Measurements from ENCODE around the gene CFAP107.

Gene CFAP107

DNA sequence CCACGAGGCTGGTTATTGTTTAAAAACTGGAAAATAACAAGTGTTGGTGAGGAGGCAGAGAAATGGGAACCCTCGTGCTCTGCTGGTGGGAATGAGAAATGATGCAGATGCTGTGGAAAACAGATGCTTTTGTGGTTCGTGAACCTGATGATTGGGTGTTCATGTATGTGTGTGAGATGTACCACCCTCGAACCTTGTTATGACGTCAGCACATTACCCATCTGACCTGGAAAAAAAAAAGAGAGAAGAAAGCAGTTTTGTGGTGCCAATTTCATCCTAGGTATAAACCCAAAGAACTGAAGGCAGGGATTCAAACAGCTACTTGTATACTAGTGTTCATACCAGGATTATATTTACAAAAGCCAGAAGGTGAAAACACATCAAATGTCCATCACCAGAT is 6.4 kb upstream of the CFAP107 start:
- no peak overlapping the region for H3K4me3 ChIP-seq (replicated peaks; ENCODE audit: low read depth, low read length)
- DNase-seq (ENCODE audit: low read depth): no peak
- TF ChIP-seq, protein P1, sequence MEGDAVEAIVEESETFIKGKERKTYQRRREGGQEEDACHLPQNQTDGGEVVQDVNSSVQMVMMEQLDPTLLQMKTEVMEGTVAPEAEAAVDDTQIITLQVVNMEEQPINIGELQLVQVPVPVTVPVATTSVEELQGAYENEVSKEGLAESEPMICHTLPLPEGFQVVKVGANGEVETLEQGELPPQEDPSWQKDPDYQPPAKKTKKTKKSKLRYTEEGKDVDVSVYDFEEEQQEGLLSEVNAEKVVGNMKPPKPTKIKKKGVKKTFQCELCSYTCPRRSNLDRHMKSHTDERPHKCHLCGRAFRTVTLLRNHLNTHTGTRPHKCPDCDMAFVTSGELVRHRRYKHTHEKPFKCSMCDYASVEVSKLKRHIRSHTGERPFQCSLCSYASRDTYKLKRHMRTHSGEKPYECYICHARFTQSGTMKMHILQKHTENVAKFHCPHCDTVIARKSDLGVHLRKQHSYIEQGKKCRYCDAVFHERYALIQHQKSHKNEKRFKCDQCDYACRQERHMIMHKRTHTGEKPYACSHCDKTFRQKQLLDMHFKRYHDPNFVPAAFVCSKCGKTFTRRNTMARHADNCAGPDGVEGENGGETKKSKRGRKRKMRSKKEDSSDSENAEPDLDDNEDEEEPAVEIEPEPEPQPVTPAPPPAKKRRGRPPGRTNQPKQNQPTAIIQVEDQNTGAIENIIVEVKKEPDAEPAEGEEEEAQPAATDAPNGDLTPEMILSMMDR (IDR thresholded peaks at IDR 0.05; ENCODE audit: low read length, missing control alignments): no peak

DNA sequence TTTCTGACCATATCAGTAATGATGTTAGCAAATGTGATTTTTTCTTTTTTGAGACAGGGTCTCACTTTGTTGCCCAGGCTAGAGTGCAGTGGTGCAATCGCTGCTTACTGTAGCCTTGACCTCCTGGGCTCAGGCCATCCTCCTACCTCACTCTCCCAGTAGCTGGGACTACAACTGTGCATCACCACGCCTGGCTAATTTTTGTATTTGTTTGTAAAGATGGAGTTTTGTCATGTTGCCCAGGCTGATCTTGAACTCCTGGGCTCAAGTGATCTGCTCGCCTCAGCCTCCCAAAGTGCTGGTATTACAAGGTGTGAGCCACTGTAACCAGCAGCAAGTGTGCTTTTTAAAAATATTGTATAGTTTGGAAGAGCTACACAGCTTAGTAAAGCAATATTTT is 4.1 kb upstream of the CFAP107 start:
- TF ChIP-seq, protein P1 (IDR thresholded peaks at IDR 0.05; ENCODE audit: low read length, missing control alignments): no peak
- DNase-seq (ENCODE audit: low read depth): no peak
- H3K4me3 ChIP-seq (replicated peaks; ENCODE audit: low read depth, low read length): no peak overlapping the region

DNA sequence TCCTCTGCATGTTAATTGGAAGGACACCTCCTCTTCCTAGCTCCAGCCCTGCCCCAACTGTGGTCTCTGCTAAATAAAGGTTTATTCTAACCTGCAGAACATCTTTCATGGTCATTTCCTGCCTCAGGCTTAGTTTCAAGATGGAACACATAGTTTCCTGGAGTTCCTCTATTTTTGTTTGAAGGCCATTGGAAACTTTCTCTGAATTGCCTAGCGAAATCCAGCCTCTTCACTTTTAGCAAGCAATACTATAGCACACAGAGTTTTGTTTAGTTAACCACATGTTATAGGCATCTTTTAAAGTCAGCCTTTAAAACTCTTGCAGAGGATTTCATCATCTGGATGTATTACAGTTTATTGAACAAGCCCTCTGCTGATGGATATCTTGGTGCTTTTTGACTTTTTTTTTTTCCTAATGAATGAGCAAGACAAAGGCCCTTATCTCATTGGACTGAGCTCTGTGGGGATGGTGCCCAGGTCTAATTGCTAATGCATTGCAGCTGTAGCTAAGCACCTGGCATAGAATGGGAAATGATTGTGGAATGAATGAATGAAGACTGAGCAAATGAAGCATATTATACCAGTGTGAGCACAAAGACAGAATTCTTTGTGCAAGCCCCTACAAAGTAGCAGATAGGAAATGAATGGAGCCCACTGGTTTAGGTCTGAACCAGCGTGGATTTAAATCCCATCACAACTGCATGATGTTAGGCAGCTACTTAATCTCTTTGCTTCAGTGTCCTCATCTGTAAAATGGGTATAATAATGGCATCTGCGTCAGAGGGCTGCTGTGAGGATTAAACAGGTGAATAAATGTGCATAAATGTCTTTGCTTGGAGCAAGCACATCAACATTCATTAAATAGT is 641 bp upstream of the CFAP107 start:
- no peak for DNase-seq (ENCODE audit: low read depth)
- TF ChIP-seq, protein P1 (IDR thresholded peaks at IDR 0.05; ENCODE audit: low read length, missing control alignments): no peak
- no peak overlapping the region for H3K4me3 ChIP-seq (replicated peaks; ENCODE audit: low read depth, low read length)

DNA sequence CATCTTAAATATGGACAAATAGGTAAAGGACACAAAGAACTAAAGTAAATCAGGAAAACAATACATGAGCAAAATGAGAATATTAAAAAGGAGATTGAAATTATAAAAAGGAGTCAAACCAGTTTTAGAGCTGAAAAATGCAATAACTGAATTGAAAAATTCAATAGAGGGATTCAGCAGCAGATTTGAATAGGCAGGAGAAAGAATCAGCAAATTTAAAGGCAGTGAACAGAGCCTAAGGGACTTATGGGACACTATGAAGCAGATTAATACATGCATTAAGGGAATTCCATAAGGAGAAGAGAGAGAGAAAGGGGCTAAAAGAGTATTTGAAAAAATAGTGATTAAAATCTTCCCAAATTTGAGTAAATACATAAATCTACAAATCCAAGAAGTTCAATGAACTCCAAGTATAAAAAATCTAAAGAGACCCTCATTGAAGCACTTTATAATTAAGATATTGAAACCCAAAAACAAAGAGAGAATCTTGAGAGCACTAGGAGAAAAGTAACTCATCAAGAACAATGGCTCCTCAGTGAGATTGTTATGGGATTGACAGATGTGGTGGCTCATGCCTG is 2.9 kb downstream of the CFAP107 start:
- TF ChIP-seq, protein P1 (IDR thresholded peaks at IDR 0.05; ENCODE audit: low read length, missing control alignments): no peak
- no peak for DNase-seq (ENCODE audit: low read depth)
- no peak overlapping the region for H3K4me3 ChIP-seq (replicated peaks; ENCODE audit: low read depth, low read length)

DNA sequence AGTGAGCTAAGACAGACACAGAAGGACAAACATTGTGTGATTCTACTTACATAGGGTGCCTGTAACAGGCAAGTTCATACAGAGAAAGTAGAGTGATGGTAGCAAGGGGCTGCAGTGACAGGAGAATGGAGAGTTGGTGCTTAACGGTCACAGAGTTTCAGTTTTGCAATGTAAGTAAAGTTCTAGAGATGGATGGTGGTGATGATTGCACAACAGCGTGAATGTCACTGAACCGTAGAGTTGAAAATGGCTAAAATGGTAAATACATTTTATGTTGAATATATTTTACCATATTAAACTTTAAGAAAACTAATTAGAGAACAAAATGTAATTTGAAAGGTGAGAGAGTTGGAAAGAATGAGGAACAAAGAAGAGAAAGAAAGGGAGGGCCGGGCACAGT is 8.7 kb downstream of the CFAP107 start:
- H3K4me3 ChIP-seq (replicated peaks; ENCODE audit: low read depth, low read length): no peak overlapping the region
- DNase-seq (ENCODE audit: low read depth): no peak
- TF ChIP-seq, protein P1 (IDR thresholded peaks at IDR 0.05; ENCODE audit: low read length, missing control alignments): no peak

DNA sequence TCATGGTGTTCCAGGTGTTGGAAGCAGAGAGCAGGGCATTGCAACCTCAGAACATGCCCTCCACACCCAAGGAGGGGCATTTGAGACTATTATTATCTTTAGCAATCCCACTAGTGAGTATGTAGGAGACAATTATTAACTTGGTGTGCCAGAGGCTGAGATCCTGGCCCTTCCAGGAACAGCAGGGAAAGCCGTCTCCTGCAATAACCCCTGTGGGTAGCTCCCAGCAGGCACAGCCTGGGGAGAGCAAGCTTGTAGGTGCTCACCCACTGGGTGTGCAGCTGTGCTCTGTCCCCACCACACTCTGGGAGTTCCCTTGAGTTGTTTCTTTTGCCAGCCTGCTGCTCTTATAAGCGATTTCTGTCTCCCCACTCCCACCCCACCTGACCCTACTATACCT is 10.3 kb downstream of the CFAP107 start:
- H3K4me3 ChIP-seq (replicated peaks; ENCODE audit: low read depth, low read length): no peak overlapping the region
- TF ChIP-seq, protein P1 (IDR thresholded peaks at IDR 0.05; ENCODE audit: low read length, missing control alignments): no peak
- DNase-seq (ENCODE audit: low read depth): no peak
